AG04450 (cell line): Measurements from ENCODE around the gene RAMAC. TPM values are rescaled to one million over a fixed set of nuclear protein-coding genes. Genes with fewer than 3 reads are reported as not detected.

ENCODE experiments used
- CTCF ChIA-PET: fragments of 300-600, 350-600 bp; formaldehyde crosslinking; extraction: SDS; loops from one replicate; lab custom pipeline; 2022; ENCODE audit warnings: antibody characterized with exemption, inconsistent platforms; lab: Charles Lee
- POLR2A ChIA-PET: fragments of 350-600 bp; formaldehyde crosslinking; extraction: SDS; loops from one replicate; lab custom pipeline; 2021; ENCODE audit warnings: antibody characterized with exemption, inconsistent platforms; lab: Yijun Ruan, JAX
- DNase-seq: peaks from one replicate; pipeline ENCODE4 v3.0.0-alpha.2; 2011; ENCODE audit warnings: low read depth, low spot score
- H3K27ac ChIP-seq: one replicate; pipeline ENCODE4 v1.5.1; 2012; ENCODE audit warnings: low read depth, low read length, control low read depth
- H3K27me3 ChIP-seq: one replicate; pipeline ENCODE4 v1.6.0; 2012; ENCODE audit warnings: low read length; ENCODE audit not compliant: control insufficient read depth, insufficient read depth
- H3K4me3 ChIP-seq: 2 replicates; pipeline ENCODE4 v1.5.1; 2011; ENCODE audit warnings: mild to moderate bottlenecking, low read depth, low read length, control low read depth
- H3K9me3 ChIP-seq: 2 replicates; pipeline ENCODE4 v1.5.1; 2012; ENCODE audit warnings: low read length; ENCODE audit not compliant: control insufficient read depth, insufficient read depth
- polyA plus RNA-seq: library from polyadenylated mRNA; depleted of rRNA; stranded (reverse); fragments of >200 nt; gene quantifications from 2 replicates; pipeline ENCODE4 v1.2.3, GENCODE V29; 2011
- TF ChIP-seq, protein P1 (sequence below): IDR thresholded peaks from 2 replicates; pipeline ENCODE4 v1.5.1; 2011; ENCODE audit warnings: low read depth, low read length, control low read depth, inconsistent platforms

RAMAC gene
- polyA plus RNA-seq, 1 experiment = 37.4 TPM

DNA sequence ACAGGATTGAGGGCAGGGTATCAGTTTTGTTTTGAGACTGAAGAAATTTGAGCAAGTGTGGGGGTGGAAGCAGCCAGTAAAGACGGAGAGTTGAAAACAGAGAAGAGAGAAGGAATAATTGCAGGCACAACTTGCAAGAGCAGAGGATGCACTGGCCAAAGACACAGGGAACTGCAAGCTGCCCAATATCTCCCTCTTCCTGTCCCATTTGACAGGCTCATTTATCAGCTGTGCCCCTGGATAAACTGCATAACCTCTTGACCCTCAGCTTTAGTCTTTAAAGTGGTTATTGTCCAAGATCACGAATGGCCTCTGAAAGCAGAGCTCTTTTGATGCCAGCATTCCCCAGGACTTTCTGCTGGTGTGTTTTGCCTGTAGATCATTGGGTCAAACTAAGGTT is 5.0 kb upstream of the RAMAC start:
- Histone ChIP-seq H3K27me3 (no peaks in the 10 kb centered on the region), H3K27ac (no peak overlapping the region), H3K9me3 (no peaks in the 10 kb centered on the region), H3K4me3 (no peak overlapping the region)
- CTCF ChIA-PET = no interaction called here
- POLR2A ChIA-PET = no interaction called here
- TF ChIP-seq, protein P1, sequence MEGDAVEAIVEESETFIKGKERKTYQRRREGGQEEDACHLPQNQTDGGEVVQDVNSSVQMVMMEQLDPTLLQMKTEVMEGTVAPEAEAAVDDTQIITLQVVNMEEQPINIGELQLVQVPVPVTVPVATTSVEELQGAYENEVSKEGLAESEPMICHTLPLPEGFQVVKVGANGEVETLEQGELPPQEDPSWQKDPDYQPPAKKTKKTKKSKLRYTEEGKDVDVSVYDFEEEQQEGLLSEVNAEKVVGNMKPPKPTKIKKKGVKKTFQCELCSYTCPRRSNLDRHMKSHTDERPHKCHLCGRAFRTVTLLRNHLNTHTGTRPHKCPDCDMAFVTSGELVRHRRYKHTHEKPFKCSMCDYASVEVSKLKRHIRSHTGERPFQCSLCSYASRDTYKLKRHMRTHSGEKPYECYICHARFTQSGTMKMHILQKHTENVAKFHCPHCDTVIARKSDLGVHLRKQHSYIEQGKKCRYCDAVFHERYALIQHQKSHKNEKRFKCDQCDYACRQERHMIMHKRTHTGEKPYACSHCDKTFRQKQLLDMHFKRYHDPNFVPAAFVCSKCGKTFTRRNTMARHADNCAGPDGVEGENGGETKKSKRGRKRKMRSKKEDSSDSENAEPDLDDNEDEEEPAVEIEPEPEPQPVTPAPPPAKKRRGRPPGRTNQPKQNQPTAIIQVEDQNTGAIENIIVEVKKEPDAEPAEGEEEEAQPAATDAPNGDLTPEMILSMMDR = no peak
- no peak for DNase-seq

- POLR2A ChIA-PET = interaction anchor here (1.0 to 1.8 kb wide), 4 partner anchors 176 to 446 kb away, joined by 3 to 9 read pairs (median 5); partner anchors contain the start of genes RPS17 and WHAMM
- H3K27me3 ChIP-seq = no peaks in the 10 kb centered on the region
- CTCF ChIA-PET = interaction anchor here (1.0 to 3.2 kb wide), 4 partner anchors 14 to 262 kb away, joined by 3 to 18 read pairs (median 4); partner anchors contain the start of gene C15orf40
- peak overlapping the region; percentile 57 for H3K27ac ChIP-seq
- TF ChIP-seq, protein P1 = no peak
- H3K9me3 ChIP-seq = no peaks in the 10 kb centered on the region; the same call in 1 of the 2 replicates
- H3K4me3 ChIP-seq = peak overlapping the region; percentile 96
- no peak for DNase-seq
Measured at GRCh38 chr15:82986442-82986780, 401 bp downstream of the RAMAC start.

GRCh38 chr15:82992436-82992998 is 6.5 kb downstream of the RAMAC start:
- TF ChIP-seq, protein P1 = no peak
- H3K9me3 ChIP-seq = no peaks in the 10 kb centered on the region
- CTCF ChIA-PET = interaction anchor here (1.1 to 1.5 kb wide), 2 partner anchors 8 to 18 kb away, joined by 4 to 10 read pairs; partner anchors contain the start of gene C15orf40
- no peak overlapping the region for H3K27ac ChIP-seq
- no peak overlapping the region for H3K4me3 ChIP-seq
- POLR2A ChIA-PET = no interaction called here
- no peak for DNase-seq
- H3K27me3 ChIP-seq = no peaks in the 10 kb centered on the region

DNA sequence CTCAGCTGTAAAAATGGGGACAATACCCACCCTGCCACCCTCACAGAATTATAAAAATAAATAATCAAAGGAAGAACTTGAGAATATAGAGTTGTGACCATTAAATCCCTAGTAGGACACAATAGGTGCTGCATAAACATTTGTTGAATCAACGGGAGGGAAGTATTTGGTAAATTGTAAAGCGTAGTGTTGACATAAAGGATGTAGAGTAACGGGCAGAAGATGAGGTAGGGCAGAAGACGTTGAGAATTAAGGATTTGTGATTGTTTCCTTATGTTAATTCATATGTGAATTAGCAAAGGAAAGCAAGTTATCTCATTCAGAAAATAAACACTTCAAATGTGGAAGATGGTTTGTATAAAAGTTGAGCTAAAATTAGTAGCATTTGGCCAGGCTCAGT is 7.1 kb downstream of the RAMAC start:
- POLR2A ChIA-PET = no interaction called here
- Histone ChIP-seq H3K9me3 (no peaks in the 10 kb centered on the region), H3K27me3 (no peaks in the 10 kb centered on the region), H3K27ac (no peak overlapping the region), H3K4me3 (no peak overlapping the region)
- TF ChIP-seq, protein P1 = no peak
- CTCF ChIA-PET = interaction anchor here (1.1 to 1.5 kb wide), 2 partner anchors 7 to 18 kb away, joined by 4 to 10 read pairs; partner anchors contain the start of gene C15orf40
- no peak for DNase-seq

GRCh38 chr15:82995076-82995475 is 9.1 kb downstream of the RAMAC start:
- no peak overlapping the region for H3K4me3 ChIP-seq
- DNase-seq = no peak
- CTCF ChIA-PET = interaction anchor here (0.9 to 1.1 kb wide), 2 partner anchors 15 to 145 kb away, joined by 3 read pairs; no protein-coding TSS in a partner anchor

More at GRCh38 chr15:82995076-82995475, 9.1 kb downstream of the RAMAC start:
- TF ChIP-seq, protein P1 = no peak
- POLR2A ChIA-PET = no interaction called here
- Histone ChIP-seq H3K27ac (no peak overlapping the region), H3K27me3 (no peaks in the 10 kb centered on the region), H3K9me3 (no peaks in the 10 kb centered on the region)
